GM18502 (cell line): ENCODE data around the gene CYP2F1.
"Not testable (repeated sequence)": the region's sequence is repeated elsewhere in the genome, so short reads cannot be mapped to it uniquely, and the experiment has no call there.

Source experiments
- ATAC-seq: cut with Tn5 transposase; IDR thresholded peaks from one replicate; pipeline ENCODE4 v1.9.1; 2021; ENCODE audit warnings: mild to moderate bottlenecking; ENCODE audit not compliant: unreplicated experiment, poor library complexity

The CYP2F1 gene

GRCh38 chr19:41126765-41127203, 12.6 kb downstream of the CYP2F1 start:
- not testable (repeated sequence) for ATAC-seq

- not testable (repeated sequence) for ATAC-seq
These were observed 13.1 kb downstream of the CYP2F1 start for GRCh38 chr19:41127362-41127761.

- ATAC-seq, result not testable (repeated sequence)
These were observed 13.6 kb downstream of the CYP2F1 start for GRCh38 chr19:41127801-41128300.

- no peak for ATAC-seq
These were observed 14.5 kb downstream of the CYP2F1 start for GRCh38 chr19:41128692-41129091.

- ATAC-seq, result no peak
These were observed 17.0 kb downstream of the CYP2F1 start for GRCh38 chr19:41131186-41131585.

- ATAC-seq, result no peak
These were observed 19.0 kb downstream of the CYP2F1 start for GRCh38 chr19:41133260-41133659.

GRCh38 chr19:41134616-41135015, 20.4 kb downstream of the CYP2F1 start:
- no peak for ATAC-seq

GRCh38 chr19:41135390-41136384, 21.5 kb downstream of the CYP2F1 start:
- ATAC-seq, result not testable (repeated sequence)

GRCh38 chr19:41136636-41137455, 22.6 kb downstream of the CYP2F1 start:
- no peak for ATAC-seq

- no peak for ATAC-seq
These were observed 30.2 kb downstream of the CYP2F1 start for GRCh38 chr19:41144403-41144802.

GRCh38 chr19:41149831-41150230, 35.6 kb downstream of the CYP2F1 start:
- no peak for ATAC-seq

GRCh38 chr19:41150986-41151385, 36.8 kb downstream of the CYP2F1 start:
- ATAC-seq, result not testable (repeated sequence)

- no peak for ATAC-seq
These were observed 39.8 kb downstream of the CYP2F1 start for GRCh38 chr19:41154060-41154459.

GRCh38 chr19:41156207-41156606, 42.0 kb downstream of the CYP2F1 start:
- ATAC-seq, result no peak

- ATAC-seq, result no peak
These were observed 45.6 kb downstream of the CYP2F1 start for GRCh38 chr19:41159881-41160280.

GRCh38 chr19:41161903-41162302, 47.7 kb downstream of the CYP2F1 start:
- ATAC-seq, result no peak

GRCh38 chr19:41166944-41167804, 52.9 kb downstream of the CYP2F1 start:
- ATAC-seq, result no peak

GRCh38 chr19:41172297-41173164, 58.3 kb downstream of the CYP2F1 start:
- ATAC-seq, result no peak
